Adrenal gland (tissue), 5 donors: ENCODE results near the gene IL12A.

Source experiments
- POLR2A ChIP-seq, 2 donors: fragments of 450-650 bp; IDR thresholded peaks; one replicate each; pipeline ENCODE4 v1.6.1; 2017; ENCODE audit warnings: antibody characterized with exemption in 2 of 2, mild to moderate bottlenecking in 2 of 2, moderate library complexity in 1 of 2
- TF ChIP-seq, protein P1 (sequence below), 6 experiments: fragments of 450-650 bp in 4 of 6; fragments of 200-600 bp in 2 of 6; sonication (generic) in 1 of 6; IDR thresholded peaks; 1 replicate in 5 of 6; 2 replicates in 1 of 6; pipeline versions ENCODE4 v1.5.1 to v1.8.0; 2016 to 2021; ENCODE audit warnings: antibody characterized with exemption in 6 of 6, mild to moderate bottlenecking in 2 of 6, moderate library complexity in 1 of 6
- donor health status: DM: no; HTN: no; CAD: no.

DNA sequence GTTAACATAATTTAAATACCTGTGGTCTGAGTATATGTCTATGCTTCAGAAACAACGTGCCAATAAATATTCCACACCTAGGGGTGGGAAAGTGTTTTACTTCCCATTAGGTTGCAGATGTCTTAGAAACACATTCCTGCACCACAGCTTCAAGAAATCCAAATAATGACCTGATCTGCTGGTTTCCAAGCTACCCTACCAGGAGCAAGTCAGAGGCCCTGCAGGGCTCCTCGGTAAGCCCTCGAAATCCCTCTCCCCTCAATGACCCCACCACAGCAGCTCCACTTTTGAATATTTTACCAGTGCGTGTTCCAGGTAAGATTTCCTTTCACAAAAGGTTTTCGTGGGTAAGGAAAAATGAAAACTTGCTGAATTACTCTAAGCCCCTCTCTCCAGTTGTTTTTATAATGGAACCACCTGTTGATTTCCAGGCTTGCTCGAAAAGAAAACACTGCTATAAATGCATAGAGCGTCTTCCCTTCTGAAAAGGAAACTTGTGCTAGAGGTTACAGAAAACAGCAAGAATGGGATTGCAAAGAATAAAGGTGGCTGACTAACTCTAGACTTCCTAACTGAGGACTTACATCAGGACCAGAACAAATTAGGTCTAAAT lies 12.6 kb downstream of the IL12A start:
- TF ChIP-seq POLR2A (IDR thresholded peaks at IDR 0.05), result no peak
- TF ChIP-seq, protein P1, sequence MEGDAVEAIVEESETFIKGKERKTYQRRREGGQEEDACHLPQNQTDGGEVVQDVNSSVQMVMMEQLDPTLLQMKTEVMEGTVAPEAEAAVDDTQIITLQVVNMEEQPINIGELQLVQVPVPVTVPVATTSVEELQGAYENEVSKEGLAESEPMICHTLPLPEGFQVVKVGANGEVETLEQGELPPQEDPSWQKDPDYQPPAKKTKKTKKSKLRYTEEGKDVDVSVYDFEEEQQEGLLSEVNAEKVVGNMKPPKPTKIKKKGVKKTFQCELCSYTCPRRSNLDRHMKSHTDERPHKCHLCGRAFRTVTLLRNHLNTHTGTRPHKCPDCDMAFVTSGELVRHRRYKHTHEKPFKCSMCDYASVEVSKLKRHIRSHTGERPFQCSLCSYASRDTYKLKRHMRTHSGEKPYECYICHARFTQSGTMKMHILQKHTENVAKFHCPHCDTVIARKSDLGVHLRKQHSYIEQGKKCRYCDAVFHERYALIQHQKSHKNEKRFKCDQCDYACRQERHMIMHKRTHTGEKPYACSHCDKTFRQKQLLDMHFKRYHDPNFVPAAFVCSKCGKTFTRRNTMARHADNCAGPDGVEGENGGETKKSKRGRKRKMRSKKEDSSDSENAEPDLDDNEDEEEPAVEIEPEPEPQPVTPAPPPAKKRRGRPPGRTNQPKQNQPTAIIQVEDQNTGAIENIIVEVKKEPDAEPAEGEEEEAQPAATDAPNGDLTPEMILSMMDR (IDR thresholded peaks at IDR 0.05), result no peak
